Gastrocnemius medialis (tissue), 4 donors: ENCODE results near the gene CC2D2A.

Experiments
- POLR2A ChIP-seq, 2 donors: fragments of 450-650 bp; IDR thresholded peaks; one replicate each; pipeline ENCODE4 v1.6.1; 2017; ENCODE audit warnings: antibody characterized with exemption in 2 of 2, mild to moderate bottlenecking in 2 of 2, moderate library complexity in 2 of 2
- TF ChIP-seq, protein P1 (sequence below), 5 experiments: fragments of 450-650 bp in 3 of 5; fragments of 200-600 bp in 2 of 5; sonication (generic) in 2 of 5; IDR thresholded peaks in 4 of 5; conservative IDR thresholded peaks in 1 of 5; 1 replicate in 4 of 5; 2 replicates in 1 of 5; pipeline ENCODE4 v1.5.1; 2016 to 2019; ENCODE audit warnings: antibody characterized with exemption in 5 of 5, mild to moderate bottlenecking in 3 of 5, moderate library complexity in 3 of 5

DNA sequence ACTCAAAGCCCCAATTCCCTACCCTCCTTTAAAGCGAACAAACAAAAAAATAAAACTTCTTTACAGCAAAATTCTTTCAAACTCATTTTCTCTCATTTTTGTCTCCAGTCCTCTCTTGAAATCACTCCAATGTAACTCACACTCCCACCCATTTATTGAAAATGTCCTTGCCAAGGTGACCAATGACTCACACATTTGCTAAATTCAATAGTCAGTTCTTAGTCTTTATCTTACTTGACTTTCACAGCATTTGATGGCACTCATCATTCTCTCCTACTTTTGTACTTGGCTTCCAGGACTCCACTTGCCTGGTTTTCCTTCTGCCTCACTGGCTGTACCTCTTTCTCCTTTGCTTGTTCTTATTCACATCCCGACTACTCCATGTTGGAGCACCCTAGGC is 19.9 kb downstream of the CC2D2A start:
- TF ChIP-seq, protein P1, sequence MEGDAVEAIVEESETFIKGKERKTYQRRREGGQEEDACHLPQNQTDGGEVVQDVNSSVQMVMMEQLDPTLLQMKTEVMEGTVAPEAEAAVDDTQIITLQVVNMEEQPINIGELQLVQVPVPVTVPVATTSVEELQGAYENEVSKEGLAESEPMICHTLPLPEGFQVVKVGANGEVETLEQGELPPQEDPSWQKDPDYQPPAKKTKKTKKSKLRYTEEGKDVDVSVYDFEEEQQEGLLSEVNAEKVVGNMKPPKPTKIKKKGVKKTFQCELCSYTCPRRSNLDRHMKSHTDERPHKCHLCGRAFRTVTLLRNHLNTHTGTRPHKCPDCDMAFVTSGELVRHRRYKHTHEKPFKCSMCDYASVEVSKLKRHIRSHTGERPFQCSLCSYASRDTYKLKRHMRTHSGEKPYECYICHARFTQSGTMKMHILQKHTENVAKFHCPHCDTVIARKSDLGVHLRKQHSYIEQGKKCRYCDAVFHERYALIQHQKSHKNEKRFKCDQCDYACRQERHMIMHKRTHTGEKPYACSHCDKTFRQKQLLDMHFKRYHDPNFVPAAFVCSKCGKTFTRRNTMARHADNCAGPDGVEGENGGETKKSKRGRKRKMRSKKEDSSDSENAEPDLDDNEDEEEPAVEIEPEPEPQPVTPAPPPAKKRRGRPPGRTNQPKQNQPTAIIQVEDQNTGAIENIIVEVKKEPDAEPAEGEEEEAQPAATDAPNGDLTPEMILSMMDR (IDR thresholded peaks at IDR 0.05 in 4 of 5, conservative IDR thresholded peaks at IDR 0.05 in 1 of 5): no peak
- no peak for TF ChIP-seq POLR2A (IDR thresholded peaks at IDR 0.05)
